Spinal cord (tissue), 10 donors: Measurements from ENCODE around the gene SPAG16. TPM values are rescaled to one million over a fixed set of nuclear protein-coding genes. Genes with fewer than 3 reads are reported as not detected.
"Not testable (repeated sequence)": the region's sequence is repeated elsewhere in the genome, so short reads cannot be mapped to it uniquely, and the experiment has no call there.

Experiments
- DNase-seq, 6 donors: peaks; one replicate each; pipeline versions ENCODE4 v3.0.0 to v3.0.0-alpha.2; 2013 to 2015; ENCODE audit warnings: low spot score in 6 of 6, low read depth in 4 of 6
- H3K27ac ChIP-seq: one replicate; pipeline ENCODE4 v1.5.1; 2013; ENCODE audit warnings: low read depth, low read length, control low read depth
- H3K27me3 ChIP-seq: one replicate; pipeline ENCODE4 v1.6.1; 2013; ENCODE audit warnings: low read length; ENCODE audit not compliant: control insufficient read depth, insufficient read depth
- H3K36me3 ChIP-seq: one replicate; pipeline ENCODE4 v1.6.1; 2013; ENCODE audit warnings: low read length; ENCODE audit not compliant: control insufficient read depth, insufficient read depth
- H3K4me1 ChIP-seq: one replicate; pipeline ENCODE4 v1.6.1; 2013; ENCODE audit warnings: low read length; ENCODE audit not compliant: control insufficient read depth, insufficient read depth
- H3K4me3 ChIP-seq: one replicate; pipeline ENCODE4 v1.5.1; 2013; ENCODE audit warnings: low read depth, low read length, control low read depth
- H3K9me3 ChIP-seq: one replicate; pipeline ENCODE4 v1.6.1; 2013; ENCODE audit warnings: low read length; ENCODE audit not compliant: control insufficient read depth, insufficient read depth
- WGBS: methylation state at CpG from one replicate; pipeline ENCODE4 v1.1.5; 2013; ENCODE audit warnings: missing lambda C conversion rate; ENCODE audit not compliant: insufficient coverage; 5-methylcytosine and 5-hydroxymethylcytosine counted together
- polyA plus RNA-seq, 2 donors: library from polyadenylated mRNA; unstranded; fragments of 120-200 nt; gene quantifications; one replicate each; pipeline ENCODE4 v1.2.1, GENCODE V29; 2013; ENCODE audit not compliant: insufficient read length in 2 of 2
- total RNA-seq, 2 donors: library from RNA; depleted of rRNA in 1 of 2; stranded (reverse); fragments of 120-200 nt in 1 of 2; fragments of >200 nt in 1 of 2; gene quantifications; one replicate each; pipeline versions ENCODE4 v1.2.3 to v1.2.4, GENCODE V29; 2013 to 2014
- donor health status: healthy.

Gene SPAG16
- total and polyA plus RNA-seq, 4 donors, result 47.4 to 86.2 (median 74.2) TPM

- no peaks in the 10 kb centered on the region for H3K9me3 ChIP-seq
- peak in 1 of 6 donors; percentile 36 for DNase-seq
- H3K27ac ChIP-seq, result no peak overlapping the region
- no peaks in the 10 kb centered on the region for H3K27me3 ChIP-seq
- no peaks in the 10 kb centered on the region for H3K4me1 ChIP-seq
- no peaks in the 10 kb centered on the region for H3K36me3 ChIP-seq
- no CpG with 5 or more reads among the region's 1 CpG for WGBS
- H3K4me3 ChIP-seq, result no peak overlapping the region
Measured at GRCh38 chr2:213261237-213261636, 23.0 kb upstream of the SPAG16 start.

GRCh38 chr2:213261715-213262114 lies 22.5 kb upstream of the SPAG16 start:
- H3K27ac ChIP-seq, result no peak overlapping the region
- no peaks in the 10 kb centered on the region for H3K9me3 ChIP-seq
- DNase-seq, result no peak
- no peaks in the 10 kb centered on the region for H3K36me3 ChIP-seq
- H3K4me1 ChIP-seq, result no peaks in the 10 kb centered on the region
- 80% methylated on average over 6 of the region's 6 CpGs for WGBS
- no peaks in the 10 kb centered on the region for H3K27me3 ChIP-seq
- no peak overlapping the region for H3K4me3 ChIP-seq

GRCh38 chr2:213265679-213266078 lies 18.6 kb upstream of the SPAG16 start:
- WGBS, result no CpG with 5 or more reads among the region's 3 CpGs
- Histone ChIP-seq H3K4me1 (no peaks in the 10 kb centered on the region), H3K4me3 (no peak overlapping the region), H3K9me3 (no peaks in the 10 kb centered on the region), H3K27me3 (no peaks in the 10 kb centered on the region), H3K27ac (no peak overlapping the region), H3K36me3 (no peaks in the 10 kb centered on the region)
- DNase-seq, result no peak

- H3K27ac ChIP-seq, result no peak overlapping the region
- no peaks in the 10 kb centered on the region for H3K4me1 ChIP-seq
- WGBS, result no CpG with 5 or more reads among the region's 2 CpGs
Measured at GRCh38 chr2:213266421-213266820, 17.8 kb upstream of the SPAG16 start.

GRCh38 chr2:213271947-213272346 lies 12.3 kb upstream of the SPAG16 start:
- DNase-seq, result no peak
- WGBS, result no CpG with 5 or more reads among the region's 1 CpG

More at GRCh38 chr2:213266421-213266820, 17.8 kb upstream of the SPAG16 start:
- H3K36me3 ChIP-seq, result no peaks in the 10 kb centered on the region
- no peaks in the 10 kb centered on the region for H3K27me3 ChIP-seq
- H3K9me3 ChIP-seq, result no peaks in the 10 kb centered on the region
- no peak for DNase-seq
- H3K4me3 ChIP-seq, result no peak overlapping the region

GRCh38 chr2:213274143-213274542 lies 10.1 kb upstream of the SPAG16 start:
- no peak overlapping the region for H3K27ac ChIP-seq
- H3K27me3 ChIP-seq, result no peaks in the 10 kb centered on the region
- no peak overlapping the region for H3K4me3 ChIP-seq
- H3K36me3 ChIP-seq, result no peaks in the 10 kb centered on the region
- H3K9me3 ChIP-seq, result peaks cover 3% of the 10 kb centered on the region
- no peak for DNase-seq
- no CpG with 5 or more reads among the region's 1 CpG for WGBS
- H3K4me1 ChIP-seq, result no peaks in the 10 kb centered on the region

More at GRCh38 chr2:213271947-213272346, 12.3 kb upstream of the SPAG16 start:
- Histone ChIP-seq H3K27me3 (no peaks in the 10 kb centered on the region), H3K27ac (no peak overlapping the region), H3K4me1 (no peaks in the 10 kb centered on the region), H3K36me3 (no peaks in the 10 kb centered on the region), H3K9me3 (no peaks in the 10 kb centered on the region), H3K4me3 (no peak overlapping the region)

GRCh38 chr2:213275265-213275664 lies 9.0 kb upstream of the SPAG16 start:
- H3K4me1 ChIP-seq, result no peaks in the 10 kb centered on the region
- WGBS, result no CpG with 5 or more reads among the region's 1 CpG
- H3K36me3 ChIP-seq, result no peaks in the 10 kb centered on the region
- no peak overlapping the region for H3K4me3 ChIP-seq
- no peak overlapping the region for H3K27ac ChIP-seq
- H3K9me3 ChIP-seq, result peaks cover 3% of the 10 kb centered on the region
- H3K27me3 ChIP-seq, result no peaks in the 10 kb centered on the region
- DNase-seq, result no peak

GRCh38 chr2:213277134-213277533 lies 7.1 kb upstream of the SPAG16 start:
- not testable (repeated sequence) for H3K4me3 ChIP-seq, H3K9me3 ChIP-seq, H3K27me3 ChIP-seq, H3K4me1 ChIP-seq, DNase-seq, H3K36me3 ChIP-seq, H3K27ac ChIP-seq
- WGBS, result 91% methylated on average over 1 of the region's 2 CpGs

GRCh38 chr2:213279116-213279620 lies 5.1 kb upstream of the SPAG16 start:
- Histone ChIP-seq H3K27me3 (no peaks in the 10 kb centered on the region), H3K4me1 (no peaks in the 10 kb centered on the region), H3K27ac (no peak overlapping the region), H3K36me3 (no peaks in the 10 kb centered on the region), H3K9me3 (peaks cover 3% of the 10 kb centered on the region), H3K4me3 (no peak overlapping the region)
- WGBS, result no CpG with 5 or more reads among the region's 1 CpG
- no peak for DNase-seq

GRCh38 chr2:213279971-213280370 lies 4.3 kb upstream of the SPAG16 start:
- DNase-seq, result no peak

More at GRCh38 chr2:213279971-213280370, 4.3 kb upstream of the SPAG16 start:
- H3K27me3 ChIP-seq, result no peaks in the 10 kb centered on the region
- no peaks in the 10 kb centered on the region for H3K36me3 ChIP-seq
- WGBS, result 88% methylated on average over 1 of the region's 1 CpG
- H3K4me1 ChIP-seq, result no peaks in the 10 kb centered on the region
- H3K9me3 ChIP-seq, result peaks cover 3% of the 10 kb centered on the region
- no peak overlapping the region for H3K27ac ChIP-seq
- H3K4me3 ChIP-seq, result no peak overlapping the region
